Skeletal muscle tissue (tissue), 5 donors: ENCODE results near the gene ARMC3. TPM values are rescaled to one million over a fixed set of nuclear protein-coding genes. Genes with fewer than 3 reads are reported as not detected.

Experiments used
- H3K27ac ChIP-seq: one replicate; pipeline ENCODE4 v1.7.0; 2013; ENCODE audit warnings: mild to moderate bottlenecking, low read depth, low read length, inconsistent platforms
- H3K27me3 ChIP-seq, 3 donors: one replicate each; pipeline ENCODE4 v1.7.0; 2013; ENCODE audit warnings: low read length in 3 of 3; ENCODE audit not compliant: control insufficient read depth in 3 of 3, insufficient read depth in 3 of 3
- H3K36me3 ChIP-seq, 3 donors: one replicate each; pipeline ENCODE4 v1.7.0; 2013; ENCODE audit warnings: low read length in 3 of 3; ENCODE audit not compliant: control insufficient read depth in 3 of 3, insufficient read depth in 3 of 3
- H3K4me1 ChIP-seq, 3 donors: one replicate each; pipeline ENCODE4 v1.7.0; 2013; ENCODE audit warnings: low read length in 3 of 3, mild to moderate bottlenecking in 3 of 3; ENCODE audit not compliant: control insufficient read depth in 3 of 3, insufficient read depth in 3 of 3
- H3K4me3 ChIP-seq, 3 donors: one replicate each; pipeline ENCODE4 v1.7.0; 2013; ENCODE audit warnings: low read length in 3 of 3
- H3K9ac ChIP-seq, 3 donors: one replicate each; pipeline ENCODE4 v1.7.0; 2013; ENCODE audit warnings: low read length in 3 of 3, mild to moderate bottlenecking in 3 of 3, moderate library complexity in 2 of 3, low read depth in 1 of 3
- H3K9me3 ChIP-seq, 3 donors: one replicate each; pipeline ENCODE4 v1.7.0; 2013; ENCODE audit warnings: low read length in 3 of 3; ENCODE audit not compliant: control insufficient read depth in 3 of 3
- small RNA-seq: library from RNA; depleted of rRNA; stranded (forward); fragments of <200 nt; gene quantifications from one replicate; pipeline ENCODE3, GENCODE V24; 2014
- total RNA-seq: library from RNA; depleted of rRNA; stranded (reverse); fragments of >200 nt; gene quantifications from one replicate; pipeline ENCODE4 v1.2.3, GENCODE V29; 2014
- donor health status: Osteomylitis.

ARMC3 gene
- total RNA-seq, 1 donor from 2014 or later = not detected

GRCh38 chr10:23079700-23080099 is 151.8 kb downstream of the ARMC3 start:
- Histone ChIP-seq H3K27ac (no peak overlapping the region), H3K9me3 (no peaks in the 10 kb centered on the region), H3K36me3 (no peaks in the 10 kb centered on the region), H3K9ac (no peak overlapping the region), H3K27me3 (peaks cover 0 to 10% (median 4%) of the 10 kb centered on the region in 3 donors), H3K4me3 (no peak overlapping the region), H3K4me1 (peaks cover 4 to 10% (median 5%) of the 10 kb centered on the region in 3 donors)

GRCh38 chr10:23080262-23080661 is 152.4 kb downstream of the ARMC3 start:
- Histone ChIP-seq H3K9ac (no peak overlapping the region), H3K4me3 (no peak overlapping the region), H3K27ac (no peak overlapping the region), H3K27me3 (peaks cover 0 to 10% (median 4%) of the 10 kb centered on the region in 3 donors), H3K36me3 (no peaks in the 10 kb centered on the region), H3K4me1 (peaks cover 4 to 10% (median 5%) of the 10 kb centered on the region in 3 donors), H3K9me3 (no peaks in the 10 kb centered on the region)

DNA sequence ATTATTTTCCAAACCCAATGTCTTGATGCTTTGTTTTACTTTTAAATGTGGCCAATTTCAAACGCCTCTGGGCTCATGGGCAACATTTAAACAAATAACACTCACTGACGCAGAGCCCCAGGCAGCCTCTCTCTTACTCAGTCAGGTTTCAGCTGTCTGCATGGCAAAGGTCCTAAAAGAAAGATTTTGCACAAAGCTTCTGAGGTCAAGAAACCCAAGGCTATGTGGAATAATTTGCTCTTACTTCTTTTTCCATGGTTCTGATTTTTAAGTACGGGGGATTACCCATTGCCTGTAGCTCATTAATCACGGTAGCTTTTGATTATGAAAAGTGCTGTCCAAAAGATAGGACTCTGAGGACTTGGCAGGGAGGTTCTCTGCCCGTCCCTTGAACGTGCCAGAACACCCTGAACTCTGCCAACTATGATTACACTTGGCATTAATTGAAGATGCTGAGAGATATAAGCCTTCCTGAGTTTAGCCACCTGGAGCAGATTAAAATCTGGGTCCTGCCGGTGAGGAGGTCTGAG is 153.4 kb downstream of the ARMC3 start:
- Histone ChIP-seq H3K27me3 (peaks cover 0 to 10% (median 4%) of the 10 kb centered on the region in 3 donors), H3K36me3 (no peaks in the 10 kb centered on the region), H3K4me3 (no peak overlapping the region), H3K9me3 (no peaks in the 10 kb centered on the region), H3K4me1 (peaks cover 4 to 10% (median 5%) of the 10 kb centered on the region in 3 donors), H3K27ac (no peak overlapping the region), H3K9ac (no peak overlapping the region)

DNA sequence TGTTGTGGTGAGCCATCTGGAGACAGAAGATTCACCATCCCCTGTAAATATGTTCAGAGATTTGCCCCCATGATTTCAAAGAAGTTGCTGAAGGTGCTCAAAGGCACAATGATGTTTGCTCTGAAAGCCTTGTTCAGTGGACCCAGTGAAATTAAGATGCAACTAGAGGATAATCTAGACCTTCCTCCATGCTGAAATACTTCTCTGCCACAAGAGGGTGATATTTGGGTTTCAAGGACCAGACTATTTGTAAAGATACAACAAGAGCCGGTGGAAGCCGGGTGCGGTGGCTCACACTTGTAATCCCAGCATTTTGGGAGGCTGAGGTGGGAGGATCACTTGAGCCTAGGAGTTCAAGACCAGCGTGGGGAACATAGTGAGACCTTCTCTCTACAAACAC is 154.0 kb downstream of the ARMC3 start:
- peaks cover 0 to 7% (median 4%) of the 10 kb centered on the region in 3 donors for H3K27me3 ChIP-seq
- no peak overlapping the region for H3K4me3 ChIP-seq
- H3K9ac ChIP-seq = no peak overlapping the region
- peaks cover 4 to 10% (median 5%) of the 10 kb centered on the region in 3 donors for H3K4me1 ChIP-seq
- no peaks in the 10 kb centered on the region for H3K36me3 ChIP-seq
- H3K9me3 ChIP-seq = no peaks in the 10 kb centered on the region
- no peak overlapping the region for H3K27ac ChIP-seq

Small RNA genes lying within 50 kb of the gene (small RNA-seq; reads per million reads assigned to genes)
- gene RNA5SP304 = not detected

Other genes with a start within 250 kb of the ARMC3 start
- gene PIP4K2A, start 213.5 kb upstream of the ARMC3 start, total RNA-seq = 24.0 TPM
- 15.7 TPM for gene MSRB2, start 167.5 kb downstream of the ARMC3 start, total RNA-seq